IPS-18c (cell line): Measurements from ENCODE around the gene LEMD2.
"Not testable (repeated sequence)": the region's sequence is repeated elsewhere in the genome, so short reads cannot be mapped to it uniquely, and the experiment has no call there.

Experiments used
- H3K4me3 ChIP-seq: 2 replicates; pipeline ENCODE4 v1.7.0; 2013; ENCODE audit warnings: low read depth, mild to moderate bottlenecking, low read length, moderate library complexity; ENCODE audit not compliant: insufficient read depth
- H3K9me3 ChIP-seq: one replicate; pipeline ENCODE4 v1.6.1; 2013; ENCODE audit warnings: mild to moderate bottlenecking, low read length, moderate library complexity; ENCODE audit not compliant: control insufficient read depth, insufficient read depth

Gene LEMD2

DNA sequence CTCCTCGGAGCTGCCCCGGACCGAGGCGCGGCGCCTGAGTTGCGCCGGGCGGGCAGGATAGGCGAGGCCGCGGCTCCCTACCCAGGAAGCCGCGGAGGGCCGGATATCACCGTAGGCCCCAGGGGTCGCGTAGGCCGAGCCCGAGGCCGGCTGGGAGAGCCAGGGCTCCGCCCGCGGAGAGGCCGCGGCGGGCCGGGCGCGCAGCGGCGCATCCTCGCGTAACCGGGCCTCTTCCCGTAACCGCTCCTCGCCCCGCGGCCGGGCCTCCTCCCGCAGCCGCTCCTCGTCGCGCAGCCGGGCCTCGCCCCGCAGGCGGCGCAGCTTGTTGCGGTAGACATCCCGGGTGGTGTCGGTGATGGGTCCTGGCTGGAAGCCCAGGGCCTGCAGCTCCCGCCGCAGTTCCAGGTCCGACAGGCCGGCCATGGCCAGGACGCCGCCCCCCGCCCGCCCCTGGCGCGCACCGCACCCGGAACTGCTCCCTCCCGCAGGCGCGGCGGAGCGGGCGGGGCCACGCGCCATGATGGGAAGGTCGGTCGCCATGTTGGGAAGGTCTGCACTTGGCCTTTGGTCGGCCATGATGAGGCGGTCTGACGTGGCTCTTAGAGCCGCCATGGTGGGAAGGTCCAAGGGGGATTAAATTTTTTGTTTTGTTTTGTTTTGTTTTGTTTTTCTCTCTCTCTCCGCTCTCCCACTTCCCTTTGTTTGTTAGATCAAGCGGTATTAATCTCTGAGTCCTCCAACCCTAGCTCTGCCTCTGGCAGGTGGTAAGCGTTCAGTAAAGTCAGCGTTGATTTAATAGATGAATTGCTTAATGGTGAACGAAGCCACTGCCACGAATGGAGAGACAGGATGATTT lies at the start of gene LEMD2:
TSS of gene LEMD2 (minus strand) at position 437 of the 856 bp plus-strand sequence. CDS start at position 423, 14 bp downstream.
- Histone ChIP-seq H3K4me3 (peak within 1 kb of the TSS; percentile 85), H3K9me3 (peaks cover 2% of the 10 kb centered on the region)

DNA sequence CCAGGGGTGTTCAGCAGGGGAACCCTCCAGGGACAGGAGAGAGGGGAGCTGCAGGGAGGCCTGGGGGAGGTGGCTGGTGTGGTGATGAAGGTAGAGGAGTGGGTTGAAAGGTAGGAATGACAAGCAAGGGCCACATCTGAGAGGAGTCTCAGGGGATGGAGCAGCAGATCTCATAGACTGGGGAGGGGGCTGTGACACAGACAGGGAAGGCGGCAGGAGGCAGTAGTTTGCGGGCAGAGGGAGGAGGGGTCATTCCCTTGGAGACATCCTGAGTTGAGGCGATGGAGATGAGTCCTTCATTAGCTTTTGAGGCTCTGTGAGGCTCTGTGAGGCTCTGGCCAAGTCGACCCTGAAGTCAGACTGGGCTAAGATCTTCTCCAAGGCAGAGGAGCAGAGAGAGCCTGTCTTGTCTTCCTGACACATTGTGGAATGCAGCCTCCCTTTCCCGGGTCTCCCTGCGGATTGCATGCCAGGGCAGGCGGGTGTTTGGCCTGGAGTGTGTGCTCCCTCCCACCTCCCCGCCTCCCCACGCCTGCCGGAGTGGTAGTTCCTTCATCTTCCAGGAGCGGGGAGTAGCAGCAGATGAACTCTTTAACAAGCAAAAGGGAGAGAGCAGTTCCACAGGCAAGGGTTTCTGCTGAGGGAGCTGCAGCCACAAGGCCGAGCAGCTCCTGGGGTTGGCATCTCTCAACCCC lies 49.2 kb upstream of the LEMD2 start:
- Histone ChIP-seq H3K4me3 (no peak overlapping the region), H3K9me3 (no peaks in the 10 kb centered on the region)

DNA sequence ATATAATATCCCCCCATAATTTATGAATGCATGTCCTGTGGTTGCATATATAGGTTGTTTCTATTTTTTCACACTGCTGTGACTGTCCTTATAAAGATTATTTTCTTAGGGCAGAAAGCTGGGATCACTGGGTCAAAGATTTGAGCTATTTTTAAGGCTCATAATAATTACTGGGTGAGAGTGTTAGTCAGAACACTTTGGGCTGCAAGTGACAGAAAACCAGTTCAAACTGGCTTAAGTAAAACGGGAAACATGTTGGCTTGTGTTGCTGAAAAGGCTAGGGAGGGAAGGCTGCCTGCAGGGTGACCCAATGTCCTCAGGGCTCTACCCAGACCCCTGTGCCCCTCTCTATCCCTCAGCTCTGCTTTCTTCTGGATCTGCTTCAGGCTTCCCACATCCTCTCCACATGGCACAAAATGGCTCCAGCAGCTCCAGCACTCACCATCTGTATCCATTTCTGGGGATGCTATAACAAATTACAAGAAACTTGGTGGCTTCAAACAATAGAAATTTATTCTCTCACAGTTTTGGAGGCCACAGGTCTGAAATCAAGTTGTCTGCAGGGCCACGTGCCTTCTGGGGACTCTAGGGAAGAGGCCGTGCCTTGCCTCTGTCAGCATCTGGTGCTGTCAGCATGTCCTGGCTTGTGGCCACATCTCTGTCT lies 48.0 kb upstream of the LEMD2 start:
- Histone ChIP-seq H3K4me3 (no peak overlapping the region), H3K9me3 (no peaks in the 10 kb centered on the region)

DNA sequence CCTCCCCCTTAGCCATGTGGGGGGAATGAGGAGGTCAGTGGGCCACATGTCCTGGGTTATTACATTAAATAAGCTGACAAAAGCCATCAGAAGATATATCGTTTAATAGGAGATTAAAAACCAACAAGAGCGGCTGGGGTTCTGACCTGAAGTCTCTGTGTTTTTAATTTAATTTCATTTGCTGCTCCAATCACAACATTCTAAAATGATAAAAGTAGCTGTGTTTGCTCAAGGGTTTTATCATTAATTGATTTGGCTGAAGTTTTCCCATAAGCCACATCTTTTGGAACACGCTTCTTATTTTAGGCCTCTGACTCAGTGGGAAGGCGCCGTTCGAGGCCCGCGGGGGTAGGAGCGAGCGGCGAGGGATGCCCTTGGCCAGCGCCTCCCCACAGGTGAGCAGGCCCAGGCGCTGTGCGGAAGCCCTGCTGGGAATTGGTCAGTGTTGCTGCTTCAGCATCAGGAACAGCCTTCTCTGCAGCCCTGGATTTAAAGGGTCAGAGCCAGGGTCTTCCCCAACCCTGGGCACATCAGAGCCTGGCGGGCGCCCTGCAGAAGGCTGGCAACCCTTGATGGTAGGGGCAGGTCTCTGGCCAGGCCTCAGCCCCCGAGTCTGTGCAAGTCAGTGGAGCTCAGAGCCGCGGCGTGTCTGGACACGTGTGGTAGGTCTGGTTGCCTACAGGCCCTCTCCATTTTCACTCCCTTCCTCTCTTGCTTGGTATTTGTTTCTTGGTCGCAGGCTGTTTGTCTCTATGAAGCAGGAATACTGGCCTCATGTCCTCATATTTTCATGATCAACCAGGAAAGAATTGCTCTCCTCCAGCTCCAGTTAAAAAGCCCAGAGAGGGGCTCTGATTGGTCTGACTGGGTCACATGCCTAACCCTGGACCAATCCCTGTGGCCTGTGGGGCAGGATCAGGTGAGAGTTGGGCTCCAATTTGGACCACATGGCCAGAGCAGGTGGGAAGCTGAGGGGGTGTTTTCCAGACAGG lies 45.8 kb upstream of the LEMD2 start:
- Histone ChIP-seq H3K9me3 (no peaks in the 10 kb centered on the region), H3K4me3 (no peak overlapping the region)

DNA sequence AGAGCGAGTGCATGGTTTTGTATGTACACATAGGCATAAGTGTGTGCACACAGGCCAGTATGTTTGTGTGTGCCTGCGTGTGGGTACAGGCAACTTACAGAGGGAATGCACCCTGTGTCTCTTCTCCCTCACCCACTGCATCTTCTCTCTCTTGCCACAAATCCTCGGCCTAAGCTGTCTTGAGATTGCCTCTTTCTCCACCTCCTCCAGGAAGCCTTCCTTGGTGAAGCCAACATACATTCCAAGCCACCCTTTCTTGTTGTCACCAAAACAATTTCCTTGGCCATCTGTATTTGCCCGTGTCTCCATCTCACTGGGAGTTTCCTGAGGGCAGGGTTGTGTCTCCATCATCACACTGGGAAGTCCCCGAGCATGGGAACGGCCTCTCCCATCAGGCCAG lies 44.7 kb upstream of the LEMD2 start:
- Histone ChIP-seq H3K4me3 (no peak overlapping the region), H3K9me3 (no peaks in the 10 kb centered on the region)

DNA sequence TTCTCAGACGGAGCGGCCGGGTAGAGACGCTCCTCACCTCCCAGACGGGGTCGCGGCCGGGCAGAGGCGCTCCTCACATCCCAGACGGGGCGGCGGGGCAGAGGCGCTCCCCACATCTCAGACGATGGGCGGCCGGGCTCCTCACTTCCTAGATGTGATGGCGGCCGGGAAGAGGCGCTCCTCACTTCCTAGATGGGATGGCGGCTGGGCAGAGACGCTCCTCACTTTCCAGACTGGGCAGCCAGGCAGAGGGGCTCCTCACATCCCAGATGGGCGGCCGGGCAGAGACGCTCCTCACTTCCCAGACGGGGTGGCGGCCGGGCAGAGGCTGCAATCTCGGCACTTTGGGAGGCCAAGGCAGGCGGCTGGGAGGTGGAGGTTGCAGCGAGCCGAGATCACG lies 43.9 kb upstream of the LEMD2 start:
- H3K4me3 ChIP-seq, H3K9me3 ChIP-seq: not testable (repeated sequence)

DNA sequence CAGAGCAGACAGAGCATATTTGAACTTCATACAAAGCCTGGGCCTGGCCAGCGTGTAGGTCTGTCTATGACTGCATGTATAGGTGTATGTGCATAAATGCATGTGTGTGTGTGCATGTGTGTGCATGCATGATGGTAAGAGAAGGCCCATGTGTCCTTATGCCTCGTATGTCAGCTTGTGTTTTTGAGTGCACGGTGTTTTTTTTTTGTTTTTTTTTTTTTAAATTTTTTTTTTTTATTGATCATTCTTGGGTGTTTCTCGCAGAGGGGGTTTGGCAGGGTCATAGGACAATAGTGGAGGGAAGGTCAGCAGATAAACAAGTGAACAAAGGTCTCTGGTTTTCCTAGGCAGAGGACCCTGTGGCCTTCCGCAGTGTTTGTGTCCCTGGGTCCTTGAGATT lies 42.8 kb upstream of the LEMD2 start:
- not testable (repeated sequence) for H3K9me3 ChIP-seq

DNA sequence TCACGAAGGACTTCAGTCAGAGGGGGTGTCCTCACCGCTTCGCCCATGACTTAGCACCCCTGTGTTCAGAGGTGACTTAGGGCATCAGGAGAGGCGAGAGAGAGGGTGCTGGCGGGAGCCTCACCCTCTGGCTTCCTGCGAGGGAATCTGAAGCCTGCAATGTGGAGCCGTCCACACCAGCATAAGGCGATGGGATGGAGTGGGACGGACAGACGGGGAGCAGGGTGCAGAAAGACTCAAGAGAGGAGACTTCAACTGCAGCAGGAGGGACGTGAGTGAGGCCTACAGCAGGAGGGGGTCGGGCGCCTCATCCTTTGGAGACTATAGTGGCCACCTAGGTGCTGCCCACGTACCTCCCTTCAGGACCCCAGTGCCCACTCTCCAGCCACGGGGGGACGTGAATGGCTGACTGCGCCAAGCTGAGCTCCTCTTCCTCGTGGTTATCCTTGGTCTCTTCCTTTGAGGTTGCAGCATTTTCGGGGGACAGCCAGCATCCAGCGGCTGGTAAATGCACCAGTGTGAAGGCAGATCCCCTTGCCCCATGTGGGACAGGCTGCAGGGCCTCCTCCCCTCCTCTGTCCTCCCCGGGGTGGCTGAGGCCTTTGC lies 41.8 kb upstream of the LEMD2 start:
- Histone ChIP-seq H3K9me3 (no peaks in the 10 kb centered on the region), H3K4me3 (no peak overlapping the region)

More for the DNA sequence above, 42.8 kb upstream of the LEMD2 start:
- H3K4me3 ChIP-seq: not testable (repeated sequence)

DNA sequence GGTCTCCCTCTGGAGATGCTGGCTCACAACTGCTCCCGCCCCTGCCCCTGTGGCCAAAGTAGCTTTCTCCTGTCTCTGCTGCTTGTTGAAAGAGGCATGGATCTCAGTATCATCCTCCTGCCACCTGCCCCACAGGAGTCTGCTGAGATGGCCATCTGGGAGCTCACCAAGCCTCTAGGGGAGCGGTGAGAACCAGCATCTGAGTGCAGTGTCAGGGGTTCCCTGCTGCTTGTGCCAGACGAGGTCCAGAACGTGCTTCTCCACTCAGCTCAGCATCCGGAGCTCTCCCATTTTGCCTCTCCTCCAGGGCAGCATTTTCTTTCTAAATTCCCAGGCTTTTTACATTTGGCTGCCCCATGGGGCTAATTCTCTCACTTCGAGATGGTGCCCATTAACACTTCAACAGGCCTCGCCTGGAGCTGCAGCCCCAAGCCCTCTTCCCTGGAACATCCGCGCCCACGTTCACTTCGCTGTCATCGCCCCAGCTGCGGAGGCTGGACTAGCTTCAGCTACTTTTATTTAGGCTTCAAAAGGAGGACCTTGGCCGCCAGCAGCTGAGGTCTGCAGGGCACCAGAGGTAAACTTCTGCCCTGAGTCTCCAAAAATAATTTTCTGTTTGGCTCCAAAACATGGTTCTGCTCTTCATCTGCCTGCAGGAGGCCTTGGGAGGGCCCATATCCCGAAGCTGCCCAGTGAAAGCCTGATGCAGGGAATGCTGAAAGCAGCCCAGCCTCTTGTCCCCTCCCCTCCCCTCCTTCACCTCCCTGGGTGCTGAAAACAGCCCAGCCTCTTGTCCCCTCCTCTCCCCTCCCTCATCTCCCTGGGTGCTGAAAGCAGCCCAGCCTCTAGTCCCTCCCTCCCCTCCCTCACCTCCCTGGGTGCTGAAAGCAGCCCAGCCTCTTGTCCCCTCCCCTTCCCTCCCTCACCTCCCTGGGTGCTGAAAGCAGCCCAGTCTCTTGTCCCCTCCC lies 40.1 kb upstream of the LEMD2 start:
- H3K4me3 ChIP-seq: no peak overlapping the region

DNA sequence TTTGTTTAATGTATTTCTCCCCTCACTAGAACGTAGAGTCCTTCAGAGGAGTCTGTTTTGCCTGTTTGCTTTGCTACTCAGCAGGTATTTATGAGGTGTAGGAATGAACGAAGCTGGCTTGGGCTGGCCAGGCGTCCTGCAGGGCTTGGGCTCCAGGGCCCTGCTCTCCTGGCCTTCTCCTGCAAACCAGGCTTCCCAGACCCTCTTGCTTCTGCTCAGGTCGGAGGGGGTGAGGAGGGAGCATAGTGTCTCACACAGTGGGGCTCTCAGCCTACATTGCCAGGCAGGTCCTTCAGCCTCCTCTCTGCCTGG lies 39.5 kb upstream of the LEMD2 start:
- Histone ChIP-seq H3K4me3 (no peak overlapping the region), H3K9me3 (no peaks in the 10 kb centered on the region)

More for the DNA sequence above, 40.1 kb upstream of the LEMD2 start:
- H3K9me3 ChIP-seq: no peaks in the 10 kb centered on the region

DNA sequence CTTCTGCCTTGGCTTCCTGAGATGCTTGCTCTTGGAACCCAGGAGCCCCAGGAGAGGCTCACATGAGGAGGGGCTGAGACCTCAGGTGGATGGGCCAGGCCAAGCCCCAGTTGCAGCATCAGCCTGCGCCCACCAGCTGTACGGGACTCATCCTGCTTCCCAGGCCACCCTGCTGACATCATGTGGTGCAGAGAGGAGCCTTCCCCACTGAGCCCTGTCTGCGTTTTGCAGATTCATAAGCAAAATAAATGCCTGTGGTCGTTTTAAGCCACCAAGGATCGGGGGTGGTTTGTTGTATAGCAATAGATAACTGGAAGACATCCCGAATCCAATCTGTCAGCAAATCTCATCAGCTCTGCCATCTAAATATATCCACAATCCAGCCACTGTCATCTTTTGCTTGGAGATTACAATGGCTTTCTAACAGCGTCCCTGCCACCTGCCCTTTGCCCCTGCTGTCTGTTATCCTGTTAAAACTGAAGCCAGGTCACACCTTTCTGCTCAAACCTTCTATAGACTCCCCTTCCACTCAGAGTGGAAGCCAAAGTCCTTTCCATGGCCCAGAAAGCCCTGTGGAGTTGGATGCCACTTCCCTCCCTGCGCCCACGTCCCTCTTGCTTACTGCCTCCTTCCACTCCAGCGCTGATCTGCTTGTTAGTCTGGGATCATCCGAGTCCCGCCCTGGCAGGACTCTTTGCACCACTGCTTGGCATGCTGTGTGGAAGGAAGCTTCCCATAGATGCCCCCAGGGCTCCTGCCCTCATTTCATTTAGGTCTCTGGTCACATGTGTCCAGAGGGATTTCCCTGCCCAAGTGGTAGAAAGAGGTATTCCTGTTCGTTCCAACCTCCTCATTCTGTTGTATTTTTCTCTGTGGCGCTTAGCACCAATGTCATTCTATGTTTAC lies 38.9 kb upstream of the LEMD2 start:
- no peaks in the 10 kb centered on the region for H3K9me3 ChIP-seq
- no peak overlapping the region for H3K4me3 ChIP-seq

DNA sequence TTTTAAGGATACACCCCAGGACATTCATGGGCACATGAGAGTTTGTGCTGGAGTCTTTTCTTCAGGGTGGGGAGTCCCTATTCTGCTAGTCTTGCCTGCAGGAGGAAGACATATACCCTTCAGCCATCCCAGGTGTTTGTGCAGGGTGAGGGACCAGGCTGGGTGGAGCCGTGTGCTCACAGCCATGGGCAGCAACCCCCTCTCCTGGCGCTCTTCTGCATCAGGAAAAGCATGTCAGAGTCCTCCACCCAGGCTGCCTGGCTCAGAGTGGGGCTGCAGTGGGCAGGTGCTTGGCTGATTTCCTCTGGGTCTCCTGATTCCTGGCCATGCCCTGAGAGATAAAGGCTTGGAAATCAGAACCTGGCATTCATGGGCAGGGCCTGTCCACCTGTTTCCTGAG lies 37.6 kb upstream of the LEMD2 start:
- Histone ChIP-seq H3K4me3 (no peak overlapping the region), H3K9me3 (no peaks in the 10 kb centered on the region)

DNA sequence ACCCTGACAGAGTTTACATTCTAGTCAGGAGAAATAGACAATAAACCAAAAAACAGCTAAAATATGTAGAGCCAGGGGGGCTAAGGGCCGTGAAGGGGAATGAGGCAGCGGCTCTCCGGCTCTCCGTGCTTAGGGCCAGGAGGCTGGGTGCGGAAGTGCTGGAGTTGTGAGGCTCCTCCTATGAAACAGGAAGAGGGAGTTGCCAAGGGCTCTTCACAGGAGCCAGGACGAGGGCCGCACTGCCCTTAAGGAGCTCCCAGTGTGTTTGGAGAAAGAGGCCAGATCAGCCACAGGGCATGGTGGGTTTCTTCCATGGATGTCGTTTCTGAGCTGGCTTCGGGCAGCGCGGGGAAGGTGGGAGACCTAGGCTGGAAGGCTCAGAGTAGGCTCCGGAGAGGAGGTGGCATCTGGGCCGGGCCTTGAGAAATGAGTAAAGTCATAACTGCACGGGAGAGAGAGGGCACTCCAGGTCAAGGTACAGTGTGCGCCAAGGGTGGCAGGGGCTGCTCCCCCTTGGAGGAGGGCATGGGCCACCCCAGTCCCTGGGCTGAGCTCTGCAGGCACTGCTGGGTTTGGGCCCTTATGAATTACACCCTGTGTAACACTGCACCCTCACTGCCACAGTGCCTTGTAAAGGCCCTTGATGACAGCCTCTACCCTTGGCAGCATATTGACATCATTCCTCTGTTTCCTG lies 35.7 kb upstream of the LEMD2 start:
- Histone ChIP-seq H3K9me3 (no peaks in the 10 kb centered on the region), H3K4me3 (no peak overlapping the region)

DNA sequence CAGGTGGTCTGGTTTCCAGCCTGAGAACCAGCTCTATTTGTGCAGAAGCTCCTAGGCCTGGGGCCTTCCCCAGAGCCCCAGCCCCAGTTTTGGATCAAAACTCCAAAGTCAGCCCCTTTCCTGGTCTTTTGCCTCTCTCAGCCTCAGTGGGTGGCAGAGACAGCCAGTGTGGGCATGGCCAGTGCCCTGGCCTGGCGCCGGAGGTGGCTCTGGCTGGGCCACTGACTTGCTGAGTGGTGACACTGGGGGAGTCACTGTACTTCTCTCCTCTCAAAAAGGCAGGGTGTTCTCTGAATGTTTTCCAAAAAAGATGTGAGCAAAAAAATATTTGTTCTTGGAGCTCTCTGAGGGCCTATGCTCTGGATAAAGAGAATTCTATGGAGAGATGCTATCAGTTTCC lies 34.9 kb upstream of the LEMD2 start:
- no peak overlapping the region for H3K4me3 ChIP-seq

More for the DNA sequence above, 34.9 kb upstream of the LEMD2 start:
- no peaks in the 10 kb centered on the region for H3K9me3 ChIP-seq
